Fibroblast of upper back skin (primary cell): ENCODE results near the gene CARMIL1.

Source experiments
- DNase-seq: peaks from one replicate; pipeline ENCODE4 v3.0.0-alpha.2; 2013

The CARMIL1 gene

DNA sequence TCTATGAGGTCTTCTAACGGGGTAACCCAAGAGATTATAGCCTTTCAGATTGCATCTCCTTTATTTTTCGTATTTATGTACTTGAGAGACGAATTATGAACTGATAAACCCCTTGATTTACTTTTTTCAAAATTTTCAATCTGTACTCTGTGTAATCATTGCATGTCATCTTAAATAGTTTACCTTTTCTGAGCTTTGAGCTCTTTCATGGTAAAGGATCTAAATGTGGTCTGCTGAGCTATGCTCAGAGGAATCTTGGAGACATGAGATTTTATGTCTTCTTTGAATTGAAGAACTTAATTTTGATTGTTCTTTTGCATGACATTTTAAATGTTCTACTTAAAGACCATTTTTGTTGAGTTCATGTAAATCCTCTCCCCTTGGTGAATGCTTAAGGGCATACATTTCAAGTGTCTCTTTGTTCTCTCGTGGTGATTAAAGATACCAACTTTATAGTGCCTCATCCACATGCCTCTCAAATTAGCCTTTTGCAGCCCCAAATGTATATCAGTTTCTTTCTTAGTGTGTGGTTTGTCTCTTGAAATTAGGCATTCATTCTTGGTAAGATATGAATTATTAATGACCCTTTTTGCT, 256.6 kb downstream of the CARMIL1 start:
- no peak for DNase-seq

DNA sequence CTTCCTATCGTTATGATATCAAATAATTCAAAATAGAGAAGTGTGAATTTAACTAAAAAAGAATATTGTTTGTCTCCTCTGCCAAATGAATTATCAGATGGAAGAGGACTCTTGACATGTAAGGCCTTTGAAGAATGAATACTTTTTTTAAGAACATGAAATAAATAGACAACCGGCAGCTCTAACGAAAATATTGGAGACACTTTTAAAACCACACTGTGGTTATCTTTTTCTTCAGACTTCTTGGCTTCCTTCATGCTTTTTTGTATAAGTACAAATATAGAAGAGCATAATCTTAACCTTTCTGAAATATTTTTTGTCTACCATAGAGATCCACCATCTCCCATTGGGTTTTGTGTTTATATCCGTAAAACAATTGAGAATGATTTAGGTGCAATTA, 257.6 kb downstream of the CARMIL1 start:
- DNase-seq = no peak

DNA sequence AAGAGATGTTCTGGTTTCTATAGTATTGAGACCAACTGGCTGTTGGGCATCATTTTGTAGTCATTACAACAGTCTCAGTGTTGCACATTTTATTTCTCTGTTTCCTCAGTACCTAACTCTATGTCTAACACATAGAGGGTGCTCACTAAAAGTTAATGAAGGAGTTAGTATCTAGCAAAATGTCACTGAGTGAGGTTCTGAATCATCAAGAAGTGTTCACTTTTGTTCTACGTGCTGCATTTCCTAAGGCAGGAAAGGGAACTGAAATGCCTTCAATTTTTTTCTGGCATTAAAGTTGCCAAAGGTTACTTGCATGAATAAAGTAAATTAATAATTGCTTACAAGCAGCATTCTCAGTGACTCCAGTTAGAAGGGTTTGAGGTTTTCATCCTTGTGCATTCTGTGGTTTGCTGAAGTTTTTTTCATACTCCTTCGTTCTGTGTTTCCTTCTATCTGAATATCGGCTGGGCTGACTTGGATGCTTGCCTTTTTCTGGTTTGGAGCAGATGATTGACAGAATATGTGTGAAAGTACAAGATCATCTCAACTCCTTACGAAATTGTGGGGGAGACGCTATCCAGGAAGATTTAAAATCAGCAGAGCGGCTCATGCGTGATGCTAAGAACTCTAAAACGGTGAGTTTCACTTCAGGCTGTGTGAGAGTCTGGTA, 258.3 kb downstream of the CARMIL1 start:
- peak; percentile 36 for DNase-seq

DNA sequence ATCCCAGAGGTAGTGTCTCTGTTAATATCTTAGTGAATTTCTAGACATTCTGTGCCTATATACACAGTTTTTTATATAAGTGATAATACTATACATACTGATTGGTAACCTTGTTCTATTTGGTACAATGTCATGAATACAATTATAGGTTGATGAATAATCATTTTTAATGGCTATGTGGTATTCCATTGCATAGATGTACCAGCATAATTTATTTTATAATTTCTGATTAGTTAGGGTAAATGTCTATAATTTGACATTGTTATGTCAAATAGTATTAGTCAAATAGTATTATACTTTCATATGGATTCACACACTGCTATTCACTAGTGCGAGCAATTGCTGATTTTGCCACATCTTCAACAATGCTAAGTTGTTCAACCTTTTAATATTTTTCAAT, 262.1 kb downstream of the CARMIL1 start:
- no peak for DNase-seq

DNA sequence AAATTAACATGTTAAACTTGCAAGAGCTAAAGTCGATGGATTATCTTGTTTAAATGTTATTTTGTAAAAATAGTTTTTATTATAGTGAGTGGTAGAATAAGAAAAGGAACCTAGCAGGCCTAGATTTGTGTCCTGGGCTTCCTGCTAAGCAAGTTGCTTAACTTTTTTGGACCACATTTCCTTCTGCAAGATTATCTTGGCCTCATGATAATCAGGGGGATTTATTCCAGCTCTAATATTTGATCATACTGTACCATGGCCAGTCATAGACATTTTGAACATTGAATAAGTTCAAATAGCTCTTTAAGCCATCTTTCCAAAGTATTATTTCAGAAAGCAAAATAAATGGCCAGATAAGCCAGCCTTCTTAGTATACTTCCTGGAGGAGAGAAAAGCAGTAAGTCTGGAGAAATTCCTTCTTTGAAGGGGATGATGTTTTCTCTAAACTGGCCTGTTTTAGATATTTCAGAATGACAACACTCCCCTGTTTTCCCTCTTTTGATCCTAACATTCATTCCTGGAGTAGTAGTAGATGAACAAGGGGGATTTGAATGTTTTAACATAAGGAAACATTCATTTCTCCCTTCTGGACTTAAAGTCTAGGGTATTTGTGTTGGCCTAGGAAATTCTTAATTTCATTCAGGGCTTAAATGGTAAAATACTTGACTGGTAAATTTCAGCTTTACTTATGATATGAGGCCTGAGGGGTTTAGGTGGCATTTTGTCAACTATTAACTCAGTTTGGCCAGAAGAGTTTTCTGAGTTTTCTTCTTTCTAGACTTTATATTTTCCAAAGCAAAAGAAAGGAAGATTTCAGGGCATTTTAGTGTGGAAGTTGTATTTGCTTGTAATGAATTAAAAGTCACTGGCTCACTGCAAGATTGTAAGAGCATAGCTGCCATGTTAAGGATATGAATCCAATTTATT, 264.1 kb downstream of the CARMIL1 start:
- no peak for DNase-seq

DNA sequence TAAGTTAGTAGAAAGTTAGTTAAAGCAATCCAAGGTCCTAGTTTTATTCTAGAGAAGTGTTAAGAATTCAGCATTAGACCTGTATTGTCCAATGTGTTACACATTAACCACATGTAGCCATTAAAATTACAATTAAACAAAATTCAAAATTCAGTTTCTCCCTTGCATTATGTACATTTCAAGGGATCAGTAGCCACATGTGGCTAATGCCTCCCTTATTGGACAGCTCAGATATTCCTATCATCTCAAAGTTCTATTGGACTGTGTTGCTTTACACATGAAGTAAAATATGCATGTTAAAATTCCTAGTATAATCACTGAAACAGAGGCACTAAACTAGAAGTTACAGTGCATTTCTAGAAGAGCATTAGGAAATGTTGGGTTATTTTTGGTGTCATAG, 265.7 kb downstream of the CARMIL1 start:
- no peak for DNase-seq

DNA sequence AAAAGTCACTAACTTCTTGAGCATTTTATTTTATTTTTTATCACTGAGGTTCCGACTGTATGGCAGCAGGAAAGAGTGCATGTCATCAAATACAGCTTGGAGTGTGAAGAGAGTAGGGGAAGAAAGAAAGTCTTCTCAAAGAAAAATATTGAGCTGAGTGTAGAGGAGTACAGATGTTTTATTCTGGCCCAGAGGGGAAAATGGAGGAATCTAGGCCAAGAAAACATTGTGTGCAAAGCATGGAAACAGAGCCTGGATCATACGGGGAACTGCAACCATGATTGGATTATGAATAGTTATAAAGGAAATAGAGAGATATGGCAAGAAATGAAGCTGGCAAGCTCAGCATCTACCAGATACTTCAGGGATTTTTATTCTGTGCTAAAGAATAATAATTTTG, 268.6 kb downstream of the CARMIL1 start:
- no peak for DNase-seq

DNA sequence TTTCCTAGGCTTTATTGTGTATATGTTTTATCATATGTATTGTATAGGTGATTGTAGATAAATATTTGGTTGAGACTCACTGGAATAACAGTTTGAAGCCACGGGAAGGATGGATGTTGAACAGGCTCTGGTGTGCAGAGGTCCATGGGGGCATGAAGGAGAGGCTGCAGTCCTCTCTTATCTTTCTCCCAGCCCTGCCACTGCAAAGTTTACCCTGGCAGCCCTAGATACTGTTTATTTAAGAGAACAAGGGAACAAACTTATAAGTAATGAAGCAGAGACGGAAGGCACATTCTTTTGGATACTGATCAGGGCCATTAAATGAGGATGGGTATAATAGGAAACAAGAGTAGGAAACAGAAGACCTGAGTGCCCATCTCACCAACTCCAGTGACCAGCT, 269.3 kb downstream of the CARMIL1 start:
- no peak for DNase-seq

DNA sequence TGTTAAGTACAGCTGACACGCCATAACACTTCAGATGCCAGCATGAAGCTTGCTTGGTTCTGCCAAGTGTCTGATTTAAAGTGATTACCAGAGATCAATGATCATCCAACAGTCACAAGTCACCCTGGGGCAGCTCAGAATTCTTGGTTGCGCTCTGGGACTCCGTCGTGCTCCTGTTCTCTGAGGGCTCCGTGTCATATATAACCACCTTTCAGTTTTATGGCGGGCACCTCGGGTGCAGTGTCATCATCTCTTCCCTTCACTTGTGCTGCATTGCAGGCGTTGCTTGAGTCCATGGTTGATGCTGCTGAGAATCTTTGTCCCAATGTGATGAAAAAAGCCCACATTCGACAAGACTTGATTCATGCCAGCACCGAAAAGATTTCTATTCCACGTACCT, 271.5 kb downstream of the CARMIL1 start:
- no peak for DNase-seq

DNA sequence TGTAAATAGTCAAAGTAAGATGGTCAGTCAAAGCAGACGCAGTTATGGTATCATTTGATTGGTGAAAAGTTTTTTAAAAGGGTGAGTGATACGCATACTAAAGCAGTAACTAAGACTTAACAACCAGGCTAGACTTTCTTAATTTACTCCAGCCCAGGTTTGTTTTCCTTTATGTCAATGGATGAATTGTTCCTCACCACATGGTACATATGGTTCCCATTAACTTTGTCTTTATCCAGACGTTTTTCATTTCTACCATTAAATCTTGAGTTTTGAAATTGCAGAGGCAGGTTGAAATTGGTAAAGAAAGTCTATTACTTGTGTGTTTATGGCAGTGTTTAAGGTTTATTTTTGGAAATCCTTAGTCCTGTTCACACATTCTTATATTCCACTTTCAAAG, 274.3 kb downstream of the CARMIL1 start:
- peak; percentile 64 for DNase-seq

DNA sequence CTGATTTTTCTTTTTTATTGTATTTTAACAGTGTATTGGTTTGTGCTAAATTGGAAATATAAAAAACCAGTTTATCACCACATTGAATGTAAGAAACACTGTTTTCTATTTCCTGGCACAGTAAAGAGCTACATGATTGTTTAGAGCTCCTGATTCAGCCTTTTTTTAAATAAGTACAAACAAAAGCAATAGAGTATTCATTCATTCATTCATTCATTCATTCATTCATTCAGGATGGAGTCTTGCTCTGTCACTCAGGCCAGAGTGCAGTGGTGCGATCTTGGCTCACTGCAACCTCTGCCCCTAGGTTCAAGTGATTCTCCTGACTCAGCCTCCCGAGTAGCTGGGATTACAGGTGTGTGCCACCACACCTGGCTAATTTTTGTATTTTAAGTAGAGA, 276.0 kb downstream of the CARMIL1 start:
- DNase-seq = no peak

DNA sequence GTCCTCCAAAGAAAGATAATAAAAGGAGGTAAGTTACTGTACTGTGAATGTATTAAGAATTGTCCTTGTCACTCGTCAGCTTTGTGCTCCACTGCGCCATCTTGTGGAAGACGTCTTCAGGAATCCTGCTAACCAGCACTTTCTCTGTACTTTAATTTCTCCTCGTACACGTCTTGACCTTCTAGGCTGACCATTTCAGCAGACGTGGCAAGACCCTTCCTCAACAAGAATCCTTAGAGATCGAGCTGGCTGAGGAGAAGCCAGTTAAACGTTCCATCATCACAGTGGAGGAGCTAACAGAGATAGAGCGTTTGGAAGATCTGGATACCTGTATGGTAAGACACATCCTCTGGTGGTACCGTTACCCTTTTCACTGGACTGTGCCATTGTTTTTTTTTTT, 277.3 kb downstream of the CARMIL1 start:
- DNase-seq = peak; percentile 68

DNA sequence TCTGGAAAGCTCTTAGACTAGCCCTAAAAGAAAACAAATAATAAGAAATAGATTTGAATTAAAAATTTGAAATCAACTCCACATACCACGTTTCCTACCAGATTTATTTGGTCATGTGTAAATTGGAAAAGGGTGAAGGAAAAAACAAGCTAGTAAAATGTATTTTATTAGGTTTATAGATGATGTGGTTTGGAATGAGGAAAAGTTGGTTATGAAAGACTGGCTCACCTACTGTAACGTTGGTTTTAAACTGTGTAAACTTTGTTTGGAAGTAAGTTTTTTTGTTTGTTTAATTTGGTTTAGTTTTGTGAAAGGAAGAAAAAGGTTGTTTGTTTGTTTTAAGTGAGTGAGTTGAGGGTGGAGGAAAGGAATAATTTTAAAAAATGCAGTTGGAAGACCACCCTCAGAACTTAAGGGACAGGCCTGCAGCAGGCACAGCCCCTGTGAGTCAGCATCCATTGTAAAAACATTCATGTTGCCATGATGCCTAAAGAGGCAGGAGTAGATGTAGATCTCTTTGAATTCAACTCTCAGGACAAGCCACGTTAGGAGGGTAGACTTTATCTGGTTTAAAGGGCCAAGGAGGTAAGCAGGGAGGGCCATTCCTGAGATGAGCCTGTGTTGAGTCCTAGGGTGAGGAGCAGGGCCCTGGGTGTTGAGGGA, 279.1 kb downstream of the CARMIL1 start:
- no peak for DNase-seq

DNA sequence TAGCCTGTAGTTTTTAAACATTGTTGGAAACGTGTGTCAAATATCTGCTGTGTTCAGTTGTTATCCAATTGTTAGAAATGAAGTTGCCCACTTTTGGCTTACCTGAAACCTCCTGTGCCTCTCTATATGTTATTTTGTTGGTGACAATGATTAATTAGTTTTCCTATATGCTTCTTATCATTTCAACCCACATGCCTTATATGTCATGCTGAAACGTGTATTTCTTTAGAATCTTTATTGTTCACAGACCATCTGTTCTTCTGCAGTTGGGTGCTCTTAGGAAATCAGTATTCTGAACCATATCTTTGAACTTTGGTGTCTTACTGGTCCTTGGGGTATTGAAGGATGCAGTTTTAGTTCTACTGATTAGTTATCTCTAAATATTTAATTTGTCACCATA, 281.7 kb downstream of the CARMIL1 start:
- no peak for DNase-seq

DNA sequence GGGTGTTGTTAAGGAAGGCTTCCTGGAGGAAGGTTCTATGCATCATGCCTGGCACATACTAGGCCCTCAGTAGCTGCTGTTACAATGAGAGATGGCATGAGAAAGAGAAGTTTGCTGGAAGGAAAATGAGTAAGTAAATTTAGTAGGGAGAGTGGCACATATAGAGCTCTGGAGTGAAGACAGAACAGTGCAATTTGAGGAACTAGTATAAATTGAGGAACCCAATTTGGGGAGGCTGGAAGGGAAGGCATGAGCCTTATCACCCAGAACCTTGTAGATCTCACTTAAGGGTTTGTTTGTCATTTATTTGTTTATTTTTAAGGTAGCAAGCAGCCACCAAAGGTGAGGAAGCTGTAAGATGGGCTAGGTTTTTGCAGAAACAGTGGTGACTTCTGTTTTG, 285.8 kb downstream of the CARMIL1 start:
- no peak for DNase-seq

DNA sequence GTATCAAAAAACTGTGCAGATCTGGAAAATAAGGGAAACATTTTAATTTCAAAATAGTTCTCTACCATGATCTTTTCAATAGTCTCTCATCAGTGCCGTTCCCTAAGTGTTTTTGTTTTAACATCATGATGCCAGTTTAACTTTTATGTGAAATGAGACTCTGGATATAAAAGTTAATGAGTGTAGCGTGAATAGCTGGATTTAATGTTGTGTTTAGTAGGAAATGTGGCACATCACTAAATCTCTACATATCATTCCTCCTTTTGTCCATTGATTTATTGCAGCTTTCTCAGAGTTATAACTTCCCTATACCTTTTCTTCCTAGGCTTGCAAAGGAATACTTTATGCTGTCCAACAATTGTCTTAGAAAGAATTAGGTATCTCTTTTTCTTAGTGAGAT, 291.4 kb downstream of the CARMIL1 start:
- no peak for DNase-seq

DNA sequence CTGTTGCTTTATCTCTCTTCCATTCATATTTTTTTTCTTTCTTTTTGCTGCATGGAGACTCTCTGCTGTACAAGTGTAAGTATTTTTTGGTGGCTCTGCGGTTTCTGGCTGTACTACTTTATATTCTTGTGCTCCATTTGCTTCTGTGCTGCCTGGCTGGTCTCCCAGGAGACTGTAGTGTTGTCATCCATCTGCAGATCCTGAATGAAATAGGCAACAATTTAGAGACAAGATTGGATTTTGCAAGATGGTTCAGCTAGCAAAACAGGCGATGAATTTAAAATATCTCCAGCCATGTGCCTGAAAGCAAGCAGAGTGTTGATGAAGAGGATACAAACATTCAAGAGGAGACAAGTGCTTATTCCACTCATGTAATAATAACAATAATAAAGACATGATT, 297.7 kb downstream of the CARMIL1 start:
- no peak for DNase-seq

DNA sequence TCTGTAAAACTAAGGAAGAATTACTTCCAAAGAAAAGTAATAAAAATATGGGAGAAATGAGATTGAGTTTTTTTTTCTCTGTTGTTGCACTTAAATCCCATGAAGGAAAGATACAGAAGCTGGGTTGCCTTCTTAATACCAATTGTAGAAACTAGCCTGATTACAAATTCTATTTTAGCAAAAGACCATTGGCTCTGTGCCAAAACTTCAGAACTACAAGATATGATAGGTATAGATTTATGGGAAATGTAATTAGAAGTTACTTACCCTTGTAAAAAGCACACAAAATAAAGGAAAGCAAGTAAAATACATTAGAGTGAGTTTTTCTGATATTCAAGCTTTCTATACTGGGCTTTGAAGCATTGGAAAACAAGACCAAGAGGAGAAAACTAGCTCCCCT, 299.4 kb downstream of the CARMIL1 start:
- DNase-seq = no peak

DNA sequence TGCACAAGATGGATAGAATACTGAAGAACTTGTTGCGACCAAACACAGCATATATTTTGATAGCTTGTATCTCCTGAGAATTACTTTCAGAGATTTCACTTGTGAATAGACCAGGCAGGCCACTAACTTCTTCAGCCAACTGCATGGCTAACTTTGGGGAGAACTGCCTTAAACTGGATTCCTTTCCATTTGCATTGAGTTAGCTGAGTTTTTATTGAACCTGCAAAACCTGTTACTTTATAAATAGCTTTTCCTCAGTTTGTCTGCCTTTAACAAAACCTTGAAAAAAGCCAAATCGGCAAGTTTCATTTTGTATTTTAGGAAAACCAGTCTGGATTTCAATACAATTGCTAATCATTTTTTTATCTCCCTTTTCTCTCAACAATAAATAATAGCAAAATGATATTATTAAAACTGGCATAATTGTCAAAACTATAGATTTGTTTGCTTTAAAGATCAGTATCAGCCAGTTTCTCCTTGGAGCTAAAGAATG, 300.3 kb downstream of the CARMIL1 start:
- DNase-seq = no peak

DNA sequence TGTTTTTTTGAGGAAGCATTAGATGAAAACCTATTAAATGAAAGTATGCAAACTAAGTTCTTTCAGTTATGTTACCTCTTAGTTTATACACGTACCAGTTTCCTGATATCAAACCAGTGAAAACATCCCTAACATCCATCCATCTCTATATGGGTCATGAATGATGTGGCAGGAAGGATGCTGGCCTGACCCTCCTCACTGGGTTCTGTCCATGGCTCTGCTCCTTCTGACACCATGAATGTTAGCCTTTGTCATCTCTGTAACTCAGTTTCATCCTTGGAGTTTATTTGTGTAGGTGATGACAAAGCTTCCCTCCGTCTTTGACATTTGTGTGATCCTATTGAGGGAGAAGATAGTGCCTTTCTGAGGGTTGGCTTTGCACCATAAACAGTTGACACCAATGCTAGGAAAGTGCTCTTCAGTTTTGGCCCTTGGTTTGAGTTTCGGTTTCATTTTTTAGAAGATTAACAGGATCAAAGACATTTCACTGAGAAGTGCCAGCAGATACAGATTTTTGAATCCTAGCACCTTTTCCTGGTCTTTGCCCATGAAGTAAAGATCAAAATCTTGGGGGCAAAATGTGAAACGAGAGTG, 300.8 kb downstream of the CARMIL1 start:
- no peak for DNase-seq

DNA sequence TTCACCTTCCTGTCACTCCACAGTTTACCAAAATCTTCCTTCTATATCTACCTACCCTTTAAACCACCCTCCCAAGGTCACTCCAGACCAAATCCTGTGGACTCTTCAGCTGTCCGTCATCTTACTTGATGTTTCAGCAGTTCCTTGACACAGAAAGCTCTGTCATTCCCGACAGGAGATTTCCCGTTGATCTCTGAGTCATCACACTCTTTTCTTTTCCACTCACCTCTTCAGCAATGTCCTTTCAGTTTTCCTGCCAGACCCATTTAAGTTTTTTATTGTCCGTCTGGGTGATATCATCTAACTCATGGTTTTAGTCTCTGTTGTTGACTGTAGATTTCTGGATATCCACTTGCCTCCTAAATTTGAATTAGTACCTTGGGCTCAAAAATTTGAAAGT, 302.9 kb downstream of the CARMIL1 start:
- no peak for DNase-seq

DNA sequence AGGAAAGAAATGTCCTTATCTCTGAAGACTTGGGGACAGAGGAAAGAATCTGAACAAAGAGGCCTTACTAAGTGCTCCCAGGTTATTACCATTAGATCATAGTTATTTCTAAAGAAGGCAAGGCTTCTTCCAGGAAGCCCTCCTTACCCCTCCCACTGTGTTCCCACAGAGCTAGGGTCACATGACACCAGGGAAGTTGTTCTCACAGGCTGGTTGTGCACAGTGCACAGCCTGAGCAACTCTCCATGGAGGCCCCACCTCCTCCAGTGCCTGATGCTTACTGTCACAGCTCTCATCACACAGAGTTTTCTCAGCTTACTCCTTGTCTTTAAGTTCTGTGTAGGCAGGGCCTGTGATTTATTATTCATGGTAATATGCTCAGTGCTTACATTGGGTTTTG, 303.9 kb downstream of the CARMIL1 start:
- DNase-seq = no peak

DNA sequence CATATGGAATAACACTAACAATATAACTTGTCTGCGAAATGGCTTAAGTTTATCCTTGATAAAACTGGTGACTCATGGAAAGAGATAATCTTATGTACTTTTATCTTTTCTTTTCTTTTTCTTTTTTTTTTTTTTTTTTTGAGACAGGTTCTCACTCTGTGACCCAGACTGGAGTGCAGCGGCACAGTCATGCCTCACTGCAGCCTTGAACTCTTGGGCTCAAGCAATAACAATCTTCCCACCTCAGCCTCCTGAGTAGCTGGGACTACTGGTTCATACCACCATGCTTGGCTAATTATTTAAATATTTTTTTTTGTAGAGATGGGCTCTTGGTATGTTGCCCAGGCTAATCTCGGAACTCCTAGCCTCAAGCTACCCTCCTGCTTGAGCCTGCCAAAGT, 304.7 kb downstream of the CARMIL1 start:
- no peak for DNase-seq
